ENCODE measurements around the gene TMC5.

- TF ChIP-seq CTCF (IDR thresholded peaks at IDR 0.05; ENCODE audit: low read length) (no peak), EZH2 (optimal IDR thresholded peaks at IDR 0.05; ENCODE audit: low read depth, low read length) (no peak), EZH2phosphoT487 (IDR thresholded peaks at IDR 0.05; ENCODE audit: low read length) (no peak)
Observed at GRCh38 chr16:19431636-19432340, 14.1 kb downstream of the TMC5 start.
